GM18951 (cell line): ENCODE results near the gene APOL4.
"Not testable (repeated sequence)": the region's sequence is repeated elsewhere in the genome, so short reads cannot be mapped to it uniquely, and the experiment has no call there.

Experiments used
- POLR2A ChIP-seq: IDR thresholded peaks from 4 replicates; pipeline ENCODE4 v1.6.1; 2011; ENCODE audit warnings: mild to moderate bottlenecking; ENCODE audit not compliant: insufficient read length, insufficient read depth; ENCODE audit errors: extremely low read depth
- in situ Hi-C: fragments of 300-500 bp; cut with MboI; formaldehyde crosslinking; loops from one replicate; pipeline ENCODE4 v1.12.0; 2022; ENCODE audit warnings: low sequenced_read_pairs, mixed read lengths, inconsistent platforms; ENCODE audit not compliant: unreplicated experiment

The APOL4 gene

GRCh38 chr22:36201630-36202319 lies at the start of gene APOL4:
Gene APOL4 (minus strand): TSS chr22:36201809. CDS start chr22:36201734, 75 bp downstream.
- in situ Hi-C loops: no loop called here
- TF ChIP-seq POLR2A: no peak

- in situ Hi-C loops: not testable (repeated sequence)
These were observed 48.8 kb upstream of the APOL4 start for GRCh38 chr22:36250292-36250960.

- no peak for TF ChIP-seq POLR2A
- in situ Hi-C loops: no loop called here
These were observed 47.6 kb upstream of the APOL4 start for GRCh38 chr22:36249160-36249559.

GRCh38 chr22:36247955-36248354 lies 46.3 kb upstream of the APOL4 start:
- TF ChIP-seq POLR2A: no peak
- in situ Hi-C loops: no loop called here

- in situ Hi-C loops: no loop called here
- no peak for TF ChIP-seq POLR2A
These were observed 45.1 kb upstream of the APOL4 start for GRCh38 chr22:36246718-36247117.

GRCh38 chr22:36245805-36246356 lies 44.3 kb upstream of the APOL4 start:
- in situ Hi-C loops: no loop called here
- no peak for TF ChIP-seq POLR2A

GRCh38 chr22:36244522-36245391 lies 43.1 kb upstream of the APOL4 start:
- in situ Hi-C loops: no loop called here
- TF ChIP-seq POLR2A: no peak

GRCh38 chr22:36243986-36244385 lies 42.4 kb upstream of the APOL4 start:
- TF ChIP-seq POLR2A: no peak
- in situ Hi-C loops: no loop called here

- peak; percentile 66 for TF ChIP-seq POLR2A
- in situ Hi-C loops: no loop called here
These were observed 38.0 kb upstream of the APOL4 start, which contains the start of gene APOL2 for GRCh38 chr22:36239401-36240171. Gene APOL2 (minus strand): TSS chr22:36239527. CDS start chr22:36233162, 6,365 bp downstream.

GRCh38 chr22:36239150-36239400 lies 37.5 kb upstream of the APOL4 start:
- in situ Hi-C loops: no loop called here
- no peak for TF ChIP-seq POLR2A

- in situ Hi-C loops: no loop called here
- TF ChIP-seq POLR2A: no peak
These were observed 37.0 kb upstream of the APOL4 start for GRCh38 chr22:36238373-36239149.
